Hepatocyte (in vitro differentiated cells): Measurements from ENCODE around the gene GLT6D1. TPM values are rescaled to one million over a fixed set of nuclear protein-coding genes. Genes with fewer than 3 reads are reported as not detected.

ENCODE experiments used
- DNase-seq: peaks from one replicate; pipeline ENCODE4 v3.0.0-alpha.2; 2016; ENCODE audit warnings: low spot score
- H2AFZ ChIP-seq: fragments of 200-600 bp; sonication (generic); 2 replicates; pipeline ENCODE4 v1.6.0; 2016; ENCODE audit warnings: antibody characterized with exemption, mild to moderate bottlenecking
- H3K27ac ChIP-seq: fragments of 200-600 bp; sonication (generic); 2 replicates; pipeline ENCODE4 v1.5.1; 2016; ENCODE audit warnings: mild to moderate bottlenecking
- H3K27me3 ChIP-seq: fragments of 200-600 bp; sonication (generic); 2 replicates; pipeline ENCODE4 v1.6.1; 2016
- H3K36me3 ChIP-seq: fragments of 200-600 bp; sonication (generic); replicated peaks from 2 replicates; pipeline ENCODE4 v1.5.1; 2016; ENCODE audit warnings: low read depth; ENCODE audit not compliant: insufficient read depth
- H3K4me1 ChIP-seq: fragments of 200-600 bp; sonication (generic); 2 replicates; pipeline ENCODE4 v1.5.1; 2016; ENCODE audit warnings: mild to moderate bottlenecking, moderate library complexity; ENCODE audit not compliant: insufficient read depth
- H3K4me2 ChIP-seq: fragments of 200-600 bp; sonication (generic); 2 replicates; pipeline ENCODE4 v1.6.0; 2016
- H3K4me3 ChIP-seq: fragments of 200-600 bp; sonication (generic); 2 replicates; pipeline ENCODE4 v1.5.1; 2016; ENCODE audit warnings: mild to moderate bottlenecking
- H3K79me2 ChIP-seq: fragments of 200-600 bp; sonication (generic); 2 replicates; pipeline ENCODE4 v1.6.0; 2017; ENCODE audit warnings: mild to moderate bottlenecking
- H3K9me2 ChIP-seq: fragments of 200-600 bp; sonication (generic); replicated peaks from 2 replicates; pipeline ENCODE4 v1.6.0; 2017; ENCODE audit warnings: mild to moderate bottlenecking; ENCODE audit not compliant: insufficient read depth
- H3K9me3 ChIP-seq: fragments of 200-600 bp; sonication (generic); 2 replicates; pipeline ENCODE4 v1.5.1; 2016; ENCODE audit warnings: low read depth, mild to moderate bottlenecking
- H4K20me1 ChIP-seq: fragments of 200-600 bp; sonication (generic); 2 replicates; pipeline ENCODE4 v1.6.0; 2016; ENCODE audit warnings: mild to moderate bottlenecking; ENCODE audit not compliant: insufficient read depth, poor library complexity, severe bottlenecking
- EZH2 ChIP-seq: fragments of 200-600 bp; sonication (generic); IDR thresholded peaks from 2 replicates; pipeline ENCODE4 v1.6.1; 2016; ENCODE audit warnings: antibody characterized with exemption, mild to moderate bottlenecking, borderline replicate concordance
- EZH2phosphoT487 ChIP-seq: fragments of 200-600 bp; sonication (generic); IDR thresholded peaks from one replicate; pipeline ENCODE4 v1.6.1; 2018; ENCODE audit warnings: antibody characterized with exemption, mild to moderate bottlenecking, low read depth, moderate library complexity; ENCODE audit not compliant: unreplicated experiment, severe bottlenecking
- WGBS: methylation state at CpG from one replicate; pipeline ENCODE4 v1.1.6; 2016; ENCODE audit warnings: low lambda C conversion rate; ENCODE audit errors: missing lambda C conversion rate; 5-methylcytosine and 5-hydroxymethylcytosine counted together
- polyA plus RNA-seq: library from polyadenylated mRNA; unstranded; fragments of >200 nt; fragmentation: Nextera tagmentation; extraction: Ambion mirVana; gene quantifications from 2 replicates; pipeline ENCODE4 v1.2.1, GENCODE V29; 2016
- total RNA-seq: library from RNA; depleted of rRNA; stranded (reverse); fragments of >200 nt; gene quantifications from 2 replicates; pipeline ENCODE4 v1.2.3, GENCODE V29; 2014
- TF ChIP-seq, protein P1 (sequence below): fragments of 200-600 bp; sonication (generic); IDR thresholded peaks from 2 replicates; pipeline ENCODE4 v1.5.1; 2016; ENCODE audit warnings: antibody characterized with exemption, mild to moderate bottlenecking; ENCODE audit not compliant: poor library complexity

GLT6D1 gene
- total and polyA plus RNA-seq, 2 experiments from 2014 or later: 0.20 TPM; not detected in 1

DNA sequence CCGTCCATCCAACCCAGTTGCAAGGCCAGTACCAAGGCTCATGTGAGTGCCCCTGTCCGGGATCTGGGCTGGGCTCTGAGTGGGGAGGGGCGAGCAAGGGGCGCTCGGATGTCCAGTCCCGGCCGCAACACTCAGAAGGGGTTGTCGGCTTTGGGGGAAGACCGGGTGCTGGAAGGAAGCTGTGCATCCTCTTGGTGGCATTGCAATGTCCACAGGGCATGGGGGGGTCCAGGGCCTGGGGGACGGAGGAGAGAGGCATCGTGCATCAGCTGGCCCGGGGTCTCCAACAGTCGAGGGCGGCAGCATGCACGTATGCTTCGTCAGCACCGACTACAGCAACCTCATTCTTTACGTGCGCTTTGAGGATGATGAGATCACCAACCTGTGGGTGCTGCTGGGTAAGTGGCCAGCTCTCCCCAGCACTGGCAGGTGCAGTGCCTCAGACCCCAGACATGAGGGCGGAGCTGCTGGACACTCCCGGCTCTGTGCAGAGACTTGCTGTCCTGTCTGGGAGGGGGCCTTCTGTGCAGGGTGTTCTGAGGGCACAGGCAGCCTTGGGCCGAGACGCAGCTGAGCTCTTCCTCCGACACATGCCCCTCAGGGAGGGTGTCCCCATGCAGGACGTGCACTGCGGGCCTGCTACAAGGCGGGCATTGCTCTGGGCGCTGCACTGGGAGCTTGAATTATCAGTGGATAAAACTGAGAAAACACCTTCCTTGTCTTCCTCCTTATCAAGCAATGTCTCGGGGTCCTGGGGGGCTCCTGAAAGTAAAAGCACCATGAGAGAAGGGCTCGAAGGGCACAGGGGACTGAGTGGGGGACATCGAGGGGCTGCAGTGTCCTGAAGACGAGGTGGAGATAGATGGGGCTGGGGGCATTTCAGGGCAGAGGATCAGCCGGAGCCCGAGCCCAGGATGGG lies 22.5 kb downstream of the GLT6D1 start:
- Histone ChIP-seq H3K9me2 (no peaks in the 10 kb centered on the region), H3K9me3 (no peaks in the 10 kb centered on the region), H3K4me3 (no peak overlapping the region), H3K27me3 (peaks cover 4% of the 10 kb centered on the region), H3K27ac (no peak overlapping the region), H3K4me2 (no peak overlapping the region), H3K4me1 (no peaks in the 10 kb centered on the region), H2AFZ (no peak overlapping the region), H3K36me3 (no peaks in the 10 kb centered on the region), H4K20me1 (no peaks in the 10 kb centered on the region), H3K79me2 (no peaks in the 10 kb centered on the region)
- WGBS: 89% methylated on average over 34 of the region's 34 CpGs
- no peak for TF ChIP-seq EZH2
- TF ChIP-seq, protein P1, sequence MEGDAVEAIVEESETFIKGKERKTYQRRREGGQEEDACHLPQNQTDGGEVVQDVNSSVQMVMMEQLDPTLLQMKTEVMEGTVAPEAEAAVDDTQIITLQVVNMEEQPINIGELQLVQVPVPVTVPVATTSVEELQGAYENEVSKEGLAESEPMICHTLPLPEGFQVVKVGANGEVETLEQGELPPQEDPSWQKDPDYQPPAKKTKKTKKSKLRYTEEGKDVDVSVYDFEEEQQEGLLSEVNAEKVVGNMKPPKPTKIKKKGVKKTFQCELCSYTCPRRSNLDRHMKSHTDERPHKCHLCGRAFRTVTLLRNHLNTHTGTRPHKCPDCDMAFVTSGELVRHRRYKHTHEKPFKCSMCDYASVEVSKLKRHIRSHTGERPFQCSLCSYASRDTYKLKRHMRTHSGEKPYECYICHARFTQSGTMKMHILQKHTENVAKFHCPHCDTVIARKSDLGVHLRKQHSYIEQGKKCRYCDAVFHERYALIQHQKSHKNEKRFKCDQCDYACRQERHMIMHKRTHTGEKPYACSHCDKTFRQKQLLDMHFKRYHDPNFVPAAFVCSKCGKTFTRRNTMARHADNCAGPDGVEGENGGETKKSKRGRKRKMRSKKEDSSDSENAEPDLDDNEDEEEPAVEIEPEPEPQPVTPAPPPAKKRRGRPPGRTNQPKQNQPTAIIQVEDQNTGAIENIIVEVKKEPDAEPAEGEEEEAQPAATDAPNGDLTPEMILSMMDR: no peak
- TF ChIP-seq EZH2phosphoT487: no peak
- no peak for DNase-seq

DNA sequence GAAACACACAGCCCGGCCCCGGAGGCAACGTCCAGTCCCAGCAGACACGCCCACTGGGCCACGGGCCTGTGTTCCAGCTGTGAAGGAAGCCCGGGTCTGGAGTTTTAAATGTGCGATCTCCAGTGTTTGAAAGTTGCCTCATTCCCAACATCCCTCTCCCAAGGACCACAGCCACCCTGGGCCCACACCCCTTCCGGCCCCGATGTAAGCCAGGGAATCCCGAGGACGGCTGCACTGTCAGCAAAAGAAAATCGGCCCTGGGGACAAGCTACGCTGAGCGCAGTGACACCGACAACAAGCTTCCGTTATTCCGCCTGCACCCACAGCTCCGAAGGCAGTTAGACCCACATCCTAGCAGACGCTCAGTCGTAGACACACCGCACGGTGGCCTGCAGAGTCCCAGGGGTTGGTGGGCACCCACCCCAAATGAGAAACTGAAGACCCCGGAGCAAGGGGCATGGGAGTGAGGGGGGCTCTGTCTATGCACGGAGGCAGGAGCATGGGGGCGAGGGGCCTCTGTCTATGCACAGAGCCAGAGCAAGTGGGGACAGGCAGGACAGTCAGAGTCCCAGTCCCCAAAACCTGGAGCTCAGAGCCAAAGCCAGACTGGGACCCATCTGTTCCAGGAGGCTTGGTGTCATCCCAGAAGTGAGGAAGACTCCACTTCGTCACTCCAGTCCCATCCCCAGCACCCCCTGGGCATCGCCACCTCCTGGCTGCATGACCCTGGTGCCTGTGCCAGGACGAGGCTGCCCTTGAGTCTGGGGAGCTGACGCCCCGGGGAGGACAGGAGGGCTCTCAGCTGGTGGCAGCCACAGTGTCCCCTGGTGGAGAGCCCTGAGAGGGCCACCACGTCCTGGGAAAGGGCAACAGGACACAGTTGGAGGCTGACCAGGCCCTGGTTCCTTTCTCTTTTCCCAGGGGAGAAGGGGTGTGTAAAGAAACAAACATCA lies 23.4 kb downstream of the GLT6D1 start:
- Histone ChIP-seq H3K36me3 (no peaks in the 10 kb centered on the region), H3K27ac (no peak overlapping the region), H3K27me3 (peaks cover 4% of the 10 kb centered on the region), H2AFZ (no peak overlapping the region), H3K4me1 (no peaks in the 10 kb centered on the region), H3K4me3 (no peak overlapping the region), H3K79me2 (no peaks in the 10 kb centered on the region), H3K4me2 (no peak overlapping the region), H4K20me1 (no peaks in the 10 kb centered on the region), H3K9me2 (no peaks in the 10 kb centered on the region), H3K9me3 (no peaks in the 10 kb centered on the region)
- no peak for DNase-seq
- TF ChIP-seq, protein P1: no peak
- no peak for TF ChIP-seq EZH2phosphoT487
- WGBS: 79% methylated on average over 30 of the region's 31 CpGs

DNA sequence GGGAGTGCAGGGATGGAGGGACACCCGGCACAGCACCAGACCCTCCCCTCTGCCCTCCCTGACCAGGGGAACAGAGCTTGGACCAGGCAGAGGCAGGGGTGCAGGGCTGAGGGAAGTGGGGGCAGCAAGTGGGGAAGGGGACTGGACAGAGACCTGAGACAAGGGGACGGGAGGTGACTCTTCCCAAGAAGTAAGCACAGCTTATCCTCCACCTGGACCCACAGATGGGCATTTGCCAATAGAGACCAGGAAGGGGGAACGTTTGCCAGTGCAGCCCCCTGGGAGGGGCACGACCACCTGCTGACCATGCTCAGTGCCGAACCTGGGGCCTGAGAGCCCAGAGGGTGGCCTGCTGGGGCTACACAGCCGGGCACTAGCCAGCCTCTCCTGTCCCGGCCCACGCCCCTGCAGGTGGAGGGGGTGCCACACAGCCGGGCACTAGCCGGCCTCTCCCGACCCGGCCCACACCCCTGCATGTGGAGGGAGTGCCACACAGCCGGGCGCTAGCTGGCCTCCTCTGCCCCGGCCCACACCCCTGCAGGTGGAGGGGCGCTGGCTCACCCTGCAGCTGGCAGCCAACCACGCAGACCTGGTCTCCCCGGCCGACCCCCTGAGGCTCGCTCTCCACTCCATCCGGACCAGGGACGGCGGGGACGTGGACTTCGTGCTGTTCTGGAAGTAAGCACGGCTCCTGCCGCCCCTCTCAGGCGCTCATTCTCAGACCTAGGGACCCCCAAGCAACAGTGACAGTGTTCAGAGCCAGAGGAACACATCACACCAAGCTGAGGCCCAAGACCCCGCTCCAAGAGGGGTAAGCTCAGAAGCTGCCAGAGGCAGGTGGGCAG lies 24.3 kb downstream of the GLT6D1 start:
- no peak overlapping the region for H2AFZ ChIP-seq
- no peaks in the 10 kb centered on the region for H3K9me3 ChIP-seq
- H4K20me1 ChIP-seq: no peaks in the 10 kb centered on the region
- H3K27me3 ChIP-seq: no peaks in the 10 kb centered on the region
- no peaks in the 10 kb centered on the region for H3K4me1 ChIP-seq
- H3K27ac ChIP-seq: no peak overlapping the region
- H3K36me3 ChIP-seq: no peaks in the 10 kb centered on the region
- TF ChIP-seq EZH2 (no peak), EZH2phosphoT487 (no peak)
- TF ChIP-seq, protein P1: no peak
- no peak overlapping the region for H3K4me2 ChIP-seq
- H3K9me2 ChIP-seq: no peaks in the 10 kb centered on the region
- H3K79me2 ChIP-seq: no peaks in the 10 kb centered on the region
- WGBS: 95% methylated on average over 29 of the region's 29 CpGs
- H3K4me3 ChIP-seq: no peak overlapping the region
- no peak for DNase-seq
